ENCODE measurements around the gene FTSJ3.

The FTSJ3 gene

GRCh38 chr17:63774141-63774968 lies 53.1 kb downstream of the FTSJ3 start, which contains the start of gene DDX42:
Gene DDX42, plus strand, starts transcription at chr17:63774170. Its CDS starts 12,880 bp downstream, at chr17:63787050.
- peak within 1 kb of the TSS; percentile 95 for H3K27ac ChIP-seq
- DNase-seq (ENCODE audit: low spot score): peak; percentile 56
- CTCF ChIA-PET: interaction anchor here (0.6 kb wide), 1 partner anchor 18 kb away, joined by 3 read pairs; no protein-coding TSS in a partner anchor
- POLR2A ChIA-PET (ENCODE audit: low non-redundant PET): interaction anchor here (0.7 to 1.6 kb wide), 2 partner anchors 19 to 32 kb away, joined by 3 to 6 read pairs; no protein-coding TSS in a partner anchor
- no peak for TF ChIP-seq CTCF (conservative IDR thresholded peaks at IDR 0.05; ENCODE audit: low read depth)

GRCh38 chr17:63773272-63774140 lies 54.0 kb downstream of the FTSJ3 start, which contains the start of gene CCDC47:
Gene CCDC47, minus strand, starts transcription at chr17:63773597. Its CDS starts 7,422 bp downstream, at chr17:63766175.
- peak; percentile 100 for DNase-seq (ENCODE audit: low spot score)
- TF ChIP-seq CTCF (conservative IDR thresholded peaks at IDR 0.05; ENCODE audit: low read depth): no peak
- ChIA-PET CTCF (interaction anchor here (0.6 kb wide), 2 partner anchors 19 to 151 kb away, joined by 3 read pairs; partner anchors contain the start of gene MAP3K3), POLR2A (ENCODE audit: low non-redundant PET) (interaction anchor here (0.7 to 1.6 kb wide), 2 partner anchors 18 to 31 kb away, joined by 3 to 6 read pairs; no protein-coding TSS in a partner anchor)
- peak within 1 kb of the TSS; percentile 95 for H3K27ac ChIP-seq

GRCh38 chr17:63772801-63773271 lies 54.6 kb downstream of the FTSJ3 start:
- H3K27ac ChIP-seq: peak overlapping the region; percentile 95
- TF ChIP-seq CTCF (conservative IDR thresholded peaks at IDR 0.05; ENCODE audit: low read depth): no peak
- ChIA-PET POLR2A (ENCODE audit: low non-redundant PET) (interaction anchor here (1.6 kb wide), 1 partner anchor 31 kb away, joined by 6 read pairs; no protein-coding TSS in a partner anchor), CTCF (interaction anchor here (0.6 kb wide), 1 partner anchor 268 kb away, joined by 5 read pairs; no protein-coding TSS in a partner anchor)
- DNase-seq (ENCODE audit: low spot score): no peak
